Endothelial cell (in vitro differentiated cells): Measurements from ENCODE around the gene WDFY4. TPM values are rescaled to one million over a fixed set of nuclear protein-coding genes. Genes with fewer than 3 reads are reported as not detected.

ENCODE experiments used
- DNase-seq: peaks from one replicate; pipeline ENCODE4 v3.0.0; 2021; ENCODE audit warnings: low spot score
- H3K27ac Mint-ChIP-seq: one replicate; pipeline ENCODE4 v1.8.0; 2021; ENCODE audit warnings: mixed read lengths, inconsistent platforms; ENCODE audit not compliant: unreplicated experiment
- H3K27me3 Mint-ChIP-seq: one replicate; pipeline ENCODE4 v1.8.0; 2021; ENCODE audit warnings: mild to moderate bottlenecking, moderate library complexity, mixed read lengths, inconsistent platforms; ENCODE audit not compliant: unreplicated experiment
- H3K36me3 Mint-ChIP-seq: one replicate; pipeline ENCODE4 v1.8.0; 2021; ENCODE audit warnings: mild to moderate bottlenecking, low read depth, mixed read lengths, inconsistent platforms; ENCODE audit not compliant: unreplicated experiment
- H3K4me1 Mint-ChIP-seq: one replicate; pipeline ENCODE4 v1.8.0; 2021; ENCODE audit warnings: mild to moderate bottlenecking, mixed read lengths, inconsistent platforms; ENCODE audit not compliant: unreplicated experiment
- H3K4me3 Mint-ChIP-seq: one replicate; pipeline ENCODE4 v1.8.0; 2021; ENCODE audit warnings: mild to moderate bottlenecking, mixed read lengths, inconsistent platforms; ENCODE audit not compliant: unreplicated experiment
- H3K9me3 Mint-ChIP-seq: one replicate; pipeline ENCODE4 v1.8.0; 2021; ENCODE audit warnings: mixed read lengths, inconsistent platforms; ENCODE audit not compliant: unreplicated experiment
- total RNA-seq: library from RNA; stranded (reverse); fragmentation: NEBNext Ultra II Directional; extraction: Animal tissue kit (Norgen Biotek cat#: 25700); gene quantifications from one replicate; pipeline ENCODE4 v1.2.1, GENCODE V29; 2021; ENCODE audit not compliant: unreplicated experiment
- TF ChIP-seq, protein P1 (sequence below): fragments of 200-600 bp; sonication (generic); IDR thresholded peaks from one replicate; pipeline ENCODE4 v1.5.0; 2021; ENCODE audit warnings: antibody characterized with exemption; ENCODE audit not compliant: unreplicated experiment

Gene WDFY4
- total RNA-seq, 1 donor from 2014 or later = 0.54 TPM

DNA sequence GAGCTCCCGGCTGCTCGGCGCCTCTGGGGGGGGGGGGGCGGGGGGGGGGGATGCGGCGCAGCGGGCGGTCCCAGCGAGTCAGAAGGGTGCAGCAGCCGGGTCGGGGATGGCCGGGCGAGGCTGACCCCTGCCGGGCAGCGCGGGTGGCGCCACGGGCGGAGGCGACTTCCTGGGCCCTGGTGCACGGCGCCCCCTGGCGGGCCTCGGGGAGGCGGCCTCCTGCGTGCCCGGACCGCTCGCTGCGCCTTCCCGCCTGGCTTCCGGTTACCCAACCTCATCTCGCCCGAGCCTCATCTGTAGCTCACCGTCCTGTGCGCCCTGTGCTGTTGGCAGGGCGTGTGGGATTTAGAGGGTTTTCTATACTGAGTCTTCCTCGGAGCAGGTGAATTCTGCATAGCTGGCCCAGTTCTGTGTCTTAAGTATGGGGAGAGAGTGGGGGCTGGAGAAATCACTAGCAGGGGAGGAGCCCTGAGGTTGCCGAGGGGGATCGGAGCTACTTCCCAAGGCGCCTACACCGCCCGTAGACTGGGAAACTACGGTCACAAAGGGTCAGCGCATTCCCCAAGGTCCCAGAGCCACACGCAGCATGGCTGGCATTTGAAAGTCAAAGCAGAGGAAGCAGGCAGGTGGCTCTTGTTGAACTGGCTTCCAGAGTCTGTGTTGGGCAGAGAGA is 28.3 kb upstream of the WDFY4 start:
- Mint-ChIP-seq H3K4me3 (peak overlapping the region; percentile 87), H3K27me3 (peaks cover 3% of the 10 kb centered on the region), H3K4me1 (peaks cover 3% of the 10 kb centered on the region), H3K36me3 (no peaks in the 10 kb centered on the region), H3K9me3 (no peaks in the 10 kb centered on the region), H3K27ac (no peak overlapping the region)
- peak; percentile 96 for DNase-seq
- TF ChIP-seq, protein P1, sequence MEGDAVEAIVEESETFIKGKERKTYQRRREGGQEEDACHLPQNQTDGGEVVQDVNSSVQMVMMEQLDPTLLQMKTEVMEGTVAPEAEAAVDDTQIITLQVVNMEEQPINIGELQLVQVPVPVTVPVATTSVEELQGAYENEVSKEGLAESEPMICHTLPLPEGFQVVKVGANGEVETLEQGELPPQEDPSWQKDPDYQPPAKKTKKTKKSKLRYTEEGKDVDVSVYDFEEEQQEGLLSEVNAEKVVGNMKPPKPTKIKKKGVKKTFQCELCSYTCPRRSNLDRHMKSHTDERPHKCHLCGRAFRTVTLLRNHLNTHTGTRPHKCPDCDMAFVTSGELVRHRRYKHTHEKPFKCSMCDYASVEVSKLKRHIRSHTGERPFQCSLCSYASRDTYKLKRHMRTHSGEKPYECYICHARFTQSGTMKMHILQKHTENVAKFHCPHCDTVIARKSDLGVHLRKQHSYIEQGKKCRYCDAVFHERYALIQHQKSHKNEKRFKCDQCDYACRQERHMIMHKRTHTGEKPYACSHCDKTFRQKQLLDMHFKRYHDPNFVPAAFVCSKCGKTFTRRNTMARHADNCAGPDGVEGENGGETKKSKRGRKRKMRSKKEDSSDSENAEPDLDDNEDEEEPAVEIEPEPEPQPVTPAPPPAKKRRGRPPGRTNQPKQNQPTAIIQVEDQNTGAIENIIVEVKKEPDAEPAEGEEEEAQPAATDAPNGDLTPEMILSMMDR = peak; percentile 100

DNA sequence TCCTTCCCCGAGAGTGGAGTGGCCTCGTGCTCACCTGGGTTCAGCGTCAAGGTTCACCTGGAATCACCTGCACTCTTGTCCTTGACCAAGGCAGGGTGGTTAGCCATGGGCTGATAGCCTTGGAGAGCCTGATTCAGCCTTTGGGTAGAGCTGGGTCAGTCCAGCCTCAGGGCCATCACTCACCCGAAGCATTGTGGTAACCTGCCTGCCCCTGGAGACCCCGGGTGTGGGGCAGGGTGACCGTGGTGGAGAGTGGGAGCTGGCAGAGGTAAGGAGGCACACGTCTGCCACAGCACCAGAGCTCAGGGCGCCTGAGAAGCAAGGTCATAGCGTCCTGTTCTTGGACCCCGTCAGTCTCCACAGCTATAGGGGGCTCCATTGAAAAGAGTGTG is 27.8 kb upstream of the WDFY4 start:
- peaks cover 3% of the 10 kb centered on the region for H3K4me1 Mint-ChIP-seq
- H3K9me3 Mint-ChIP-seq = no peaks in the 10 kb centered on the region
- no peak overlapping the region for H3K4me3 Mint-ChIP-seq
- H3K36me3 Mint-ChIP-seq = no peaks in the 10 kb centered on the region
- H3K27ac Mint-ChIP-seq = no peak overlapping the region
- DNase-seq = no peak
- peaks cover 3% of the 10 kb centered on the region for H3K27me3 Mint-ChIP-seq
- TF ChIP-seq, protein P1 = no peak

DNA sequence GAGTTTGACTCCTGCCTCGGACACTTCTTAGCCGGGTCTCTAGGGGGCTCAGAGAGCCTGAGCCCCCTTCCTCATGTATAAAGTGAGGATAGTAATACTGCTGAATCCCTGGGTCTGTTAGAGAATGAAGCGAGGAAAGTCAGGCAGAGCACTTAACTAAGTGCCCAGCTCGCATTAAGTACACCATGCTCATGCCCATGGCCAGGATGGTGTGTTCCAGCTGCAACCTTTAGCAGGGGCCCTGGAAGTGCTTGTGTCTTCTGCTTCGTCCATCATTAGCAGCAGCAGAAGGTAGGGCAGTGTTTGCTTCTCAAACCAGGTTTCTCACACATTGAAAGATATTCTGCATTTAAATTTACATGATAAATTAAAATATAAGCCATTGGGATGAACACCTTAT is 27.3 kb upstream of the WDFY4 start:
- Mint-ChIP-seq H3K4me3 (no peak overlapping the region), H3K36me3 (no peaks in the 10 kb centered on the region)

GRCh38 chr10:48658243-48658974 is 26.3 kb upstream of the WDFY4 start:
- DNase-seq = peak; percentile 82
- H3K27ac Mint-ChIP-seq = no peak overlapping the region
- H3K4me3 Mint-ChIP-seq = no peak overlapping the region
- H3K36me3 Mint-ChIP-seq = no peaks in the 10 kb centered on the region
- TF ChIP-seq, protein P1 = peak; percentile 93
- H3K27me3 Mint-ChIP-seq = peaks cover 3% of the 10 kb centered on the region
- H3K9me3 Mint-ChIP-seq = no peaks in the 10 kb centered on the region
- H3K4me1 Mint-ChIP-seq = peaks cover 3% of the 10 kb centered on the region

More for the DNA sequence above, 27.3 kb upstream of the WDFY4 start:
- H3K27ac Mint-ChIP-seq = no peak overlapping the region
- DNase-seq = no peak
- H3K9me3 Mint-ChIP-seq = no peaks in the 10 kb centered on the region
- TF ChIP-seq, protein P1 = no peak
- peaks cover 3% of the 10 kb centered on the region for H3K27me3 Mint-ChIP-seq
- peaks cover 3% of the 10 kb centered on the region for H3K4me1 Mint-ChIP-seq

DNA sequence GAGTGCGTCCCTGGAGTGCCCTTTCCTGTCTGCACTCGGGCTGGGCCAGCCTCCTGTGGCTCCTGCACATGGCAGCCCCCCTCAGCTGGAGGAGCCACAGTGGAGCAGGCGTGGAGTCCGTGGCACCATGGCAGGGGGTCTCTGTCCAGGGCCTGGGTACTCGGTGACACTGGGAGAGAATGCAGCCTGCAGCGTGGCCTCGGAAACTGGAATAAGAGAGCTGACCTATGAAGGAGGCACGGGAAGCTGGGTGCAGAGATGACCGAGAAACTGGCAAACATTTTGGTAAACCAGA is 25.8 kb upstream of the WDFY4 start:
- H3K36me3 Mint-ChIP-seq = no peaks in the 10 kb centered on the region
- no peaks in the 10 kb centered on the region for H3K9me3 Mint-ChIP-seq
- TF ChIP-seq, protein P1 = no peak
- H3K4me1 Mint-ChIP-seq = peaks cover 3% of the 10 kb centered on the region
- no peak overlapping the region for H3K27ac Mint-ChIP-seq
- DNase-seq = no peak
- no peak overlapping the region for H3K4me3 Mint-ChIP-seq
- peaks cover 3% of the 10 kb centered on the region for H3K27me3 Mint-ChIP-seq
